ENCODE measurements around the gene GPD1L.
"Not testable (repeated sequence)": the region's sequence is repeated elsewhere in the genome, so short reads cannot be mapped to it uniquely, and the experiment has no call there.

Gene GPD1L

DNA sequence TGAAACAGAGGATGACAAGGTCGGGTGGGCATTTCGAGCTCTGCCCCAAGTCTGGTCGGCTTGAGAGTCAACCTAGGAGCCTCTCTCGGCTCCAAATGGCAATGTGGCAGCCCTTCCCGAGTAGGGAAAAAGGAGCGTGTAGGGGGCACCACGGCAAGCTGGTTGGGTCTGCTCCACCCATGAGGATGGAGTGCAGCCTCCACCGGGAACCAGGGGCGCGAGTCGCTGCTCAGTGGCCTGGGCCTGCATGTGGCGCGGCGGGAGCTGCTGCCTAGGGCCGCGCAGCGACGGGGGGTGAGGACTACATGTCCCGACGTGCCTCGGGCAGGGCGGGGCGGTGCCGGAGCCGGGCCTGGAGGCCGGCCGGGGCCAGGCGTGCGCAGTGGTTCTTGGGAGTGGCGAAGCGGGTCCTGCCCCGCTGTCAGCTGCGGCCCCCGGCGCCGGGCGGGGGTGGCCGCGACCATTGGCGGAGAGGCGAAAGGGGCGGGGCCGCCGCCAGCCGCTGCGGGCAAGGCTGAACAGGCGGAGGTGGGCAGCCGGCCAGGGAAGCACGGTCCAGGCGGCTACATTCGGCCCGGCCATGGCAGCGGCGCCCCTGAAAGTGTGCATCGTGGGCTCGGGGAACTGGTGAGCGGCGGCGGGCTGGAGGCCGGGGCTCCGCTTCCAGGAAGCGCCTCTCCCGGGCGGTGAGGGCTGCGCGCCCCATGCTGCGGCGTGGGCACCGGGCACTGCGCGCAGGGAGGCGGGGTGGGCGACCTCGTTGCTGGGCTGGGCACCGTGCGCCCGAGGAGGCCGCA is at the start of gene GPD1L:
GPD1L (plus strand) TSS at position 489 of the 797 bp plus-strand sequence; CDS start at position 581, 92 bp downstream.
- CTCF ChIA-PET = interaction anchor here (0.7 to 1.5 kb wide), 3 partner anchors 23 to 363 kb away, joined by 3 to 5 read pairs (median 3); no protein-coding TSS in a partner anchor
- POLR2A ChIA-PET = no interaction called here
- DNase-seq (ENCODE audit: extremely low spot score) = peak; percentile 96
- TF ChIP-seq, protein P1, sequence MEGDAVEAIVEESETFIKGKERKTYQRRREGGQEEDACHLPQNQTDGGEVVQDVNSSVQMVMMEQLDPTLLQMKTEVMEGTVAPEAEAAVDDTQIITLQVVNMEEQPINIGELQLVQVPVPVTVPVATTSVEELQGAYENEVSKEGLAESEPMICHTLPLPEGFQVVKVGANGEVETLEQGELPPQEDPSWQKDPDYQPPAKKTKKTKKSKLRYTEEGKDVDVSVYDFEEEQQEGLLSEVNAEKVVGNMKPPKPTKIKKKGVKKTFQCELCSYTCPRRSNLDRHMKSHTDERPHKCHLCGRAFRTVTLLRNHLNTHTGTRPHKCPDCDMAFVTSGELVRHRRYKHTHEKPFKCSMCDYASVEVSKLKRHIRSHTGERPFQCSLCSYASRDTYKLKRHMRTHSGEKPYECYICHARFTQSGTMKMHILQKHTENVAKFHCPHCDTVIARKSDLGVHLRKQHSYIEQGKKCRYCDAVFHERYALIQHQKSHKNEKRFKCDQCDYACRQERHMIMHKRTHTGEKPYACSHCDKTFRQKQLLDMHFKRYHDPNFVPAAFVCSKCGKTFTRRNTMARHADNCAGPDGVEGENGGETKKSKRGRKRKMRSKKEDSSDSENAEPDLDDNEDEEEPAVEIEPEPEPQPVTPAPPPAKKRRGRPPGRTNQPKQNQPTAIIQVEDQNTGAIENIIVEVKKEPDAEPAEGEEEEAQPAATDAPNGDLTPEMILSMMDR (IDR thresholded peaks at IDR 0.05; ENCODE audit: control extremely low read depth, extremely low read depth, low read depth, missing control alignments) = no peak

DNA sequence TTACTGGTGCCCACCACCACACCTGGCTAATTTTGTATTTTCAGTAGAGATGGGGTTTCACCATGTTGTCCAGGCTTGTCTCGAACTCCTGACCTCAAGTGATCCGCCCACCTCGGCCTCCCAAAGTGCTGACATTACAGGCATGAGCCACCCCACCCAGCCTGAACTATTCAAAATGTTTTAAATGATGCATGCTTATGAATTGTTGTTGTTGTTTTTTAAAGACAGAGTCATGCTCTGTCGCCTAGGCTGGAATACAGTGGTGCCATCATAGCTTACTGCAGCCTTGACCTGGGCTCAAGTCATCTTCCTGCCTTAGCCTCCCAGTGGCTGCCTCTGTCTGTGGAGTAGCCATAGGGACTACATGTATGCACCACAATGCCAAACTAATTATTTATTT is 48.0 kb upstream of the GPD1L start:
- DNase-seq (ENCODE audit: extremely low spot score); POLR2A ChIA-PET; CTCF ChIA-PET: not testable (repeated sequence)

DNA sequence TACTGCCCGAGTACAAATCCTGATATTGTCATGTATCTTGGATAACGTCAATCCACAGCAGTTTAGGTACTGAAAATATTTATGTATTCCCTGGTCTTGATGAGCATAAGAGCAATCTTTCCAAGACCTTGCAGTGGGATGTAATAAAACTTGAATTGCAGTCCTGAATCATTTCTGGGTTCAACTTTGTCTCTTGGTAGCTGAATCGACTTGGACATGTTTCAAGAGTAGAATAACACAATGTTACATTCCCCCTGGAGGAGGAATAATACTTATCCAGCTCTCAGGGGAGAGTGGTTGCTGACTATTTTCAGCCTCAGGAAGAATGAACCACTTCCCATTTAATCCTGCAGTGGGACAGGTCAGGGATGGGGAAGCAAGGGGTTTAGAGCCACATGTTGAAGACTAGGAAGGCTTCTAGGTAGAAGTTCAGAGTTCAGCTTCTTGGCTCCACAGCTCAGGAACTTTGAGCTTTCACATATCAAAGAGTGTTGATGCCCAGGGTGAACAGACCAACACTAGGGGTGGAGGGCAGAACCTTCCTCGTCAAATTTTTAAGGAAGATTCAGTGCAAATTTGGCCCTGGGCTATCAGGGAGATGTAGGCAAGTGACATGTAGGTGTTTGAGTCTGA is 43.4 kb upstream of the GPD1L start:
- ChIA-PET POLR2A (no interaction called here), CTCF (no interaction called here)
- TF ChIP-seq, protein P1 (IDR thresholded peaks at IDR 0.05; ENCODE audit: control extremely low read depth, extremely low read depth, low read depth, missing control alignments) = no peak
- DNase-seq (ENCODE audit: extremely low spot score) = no peak

DNA sequence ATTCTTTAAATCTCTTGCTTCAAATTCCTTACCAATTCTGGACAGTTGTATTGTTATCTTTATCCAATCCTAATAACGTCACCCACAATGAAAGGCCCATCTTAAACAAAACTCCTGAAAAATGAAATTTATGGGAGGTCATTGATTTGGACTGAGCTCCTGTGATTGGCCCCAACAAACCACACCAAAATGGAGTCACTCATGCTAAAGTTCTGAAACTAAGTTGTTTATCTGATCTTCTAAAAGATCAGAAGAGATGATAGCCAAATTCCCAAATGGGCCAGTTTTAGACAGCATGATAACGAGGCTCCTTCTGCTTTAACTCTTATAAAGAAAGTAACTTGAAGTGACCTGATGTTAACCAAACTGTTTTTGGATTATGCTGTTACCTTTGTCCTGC is 39.7 kb upstream of the GPD1L start:
- ChIA-PET POLR2A (no interaction called here), CTCF (no interaction called here)
- DNase-seq (ENCODE audit: extremely low spot score) = no peak
- TF ChIP-seq, protein P1 (IDR thresholded peaks at IDR 0.05; ENCODE audit: control extremely low read depth, extremely low read depth, low read depth, missing control alignments) = no peak

DNA sequence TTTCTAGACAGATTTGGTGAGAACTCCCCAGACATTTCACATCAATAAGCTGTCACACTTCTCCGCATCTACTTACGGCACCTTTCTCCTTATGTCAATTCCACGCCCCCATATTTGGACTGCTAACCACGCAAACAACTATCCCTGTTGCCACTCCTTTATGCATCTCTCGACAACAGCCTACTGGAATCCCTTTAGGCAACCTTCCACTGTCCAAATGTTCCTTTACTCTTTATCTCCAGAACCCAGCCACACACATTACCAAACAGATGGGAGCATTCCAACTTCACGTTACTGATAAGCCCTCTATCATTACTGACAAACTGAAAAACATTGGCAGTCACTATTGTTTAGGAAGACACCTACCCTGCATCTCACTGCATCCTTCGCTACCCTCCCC is 32.2 kb upstream of the GPD1L start:
- DNase-seq (ENCODE audit: extremely low spot score); CTCF ChIA-PET; POLR2A ChIA-PET: not testable (repeated sequence)

DNA sequence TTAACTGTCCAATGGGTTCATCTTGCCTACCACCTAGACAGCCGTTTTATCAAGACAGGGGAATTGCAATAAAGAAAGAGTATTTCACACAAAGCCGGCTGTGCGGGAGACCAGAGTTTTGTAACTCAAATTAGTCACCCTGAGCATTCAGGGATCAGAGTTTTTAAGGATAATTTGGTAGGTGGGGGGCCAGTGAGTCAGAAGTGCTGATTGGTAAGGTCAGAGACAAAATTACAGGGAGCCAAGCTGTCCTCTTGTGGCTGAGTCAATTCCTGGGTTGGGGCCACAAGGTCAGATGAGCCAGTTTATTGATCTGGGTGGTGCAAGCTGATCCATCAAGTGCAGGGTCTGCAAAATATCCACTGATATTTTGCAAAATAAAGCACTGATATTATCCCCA is 29.9 kb upstream of the GPD1L start:
- TF ChIP-seq, protein P1 (IDR thresholded peaks at IDR 0.05; ENCODE audit: control extremely low read depth, extremely low read depth, low read depth, missing control alignments) = no peak
- POLR2A ChIA-PET = no interaction called here
- CTCF ChIA-PET = no interaction called here
- DNase-seq (ENCODE audit: extremely low spot score) = no peak

DNA sequence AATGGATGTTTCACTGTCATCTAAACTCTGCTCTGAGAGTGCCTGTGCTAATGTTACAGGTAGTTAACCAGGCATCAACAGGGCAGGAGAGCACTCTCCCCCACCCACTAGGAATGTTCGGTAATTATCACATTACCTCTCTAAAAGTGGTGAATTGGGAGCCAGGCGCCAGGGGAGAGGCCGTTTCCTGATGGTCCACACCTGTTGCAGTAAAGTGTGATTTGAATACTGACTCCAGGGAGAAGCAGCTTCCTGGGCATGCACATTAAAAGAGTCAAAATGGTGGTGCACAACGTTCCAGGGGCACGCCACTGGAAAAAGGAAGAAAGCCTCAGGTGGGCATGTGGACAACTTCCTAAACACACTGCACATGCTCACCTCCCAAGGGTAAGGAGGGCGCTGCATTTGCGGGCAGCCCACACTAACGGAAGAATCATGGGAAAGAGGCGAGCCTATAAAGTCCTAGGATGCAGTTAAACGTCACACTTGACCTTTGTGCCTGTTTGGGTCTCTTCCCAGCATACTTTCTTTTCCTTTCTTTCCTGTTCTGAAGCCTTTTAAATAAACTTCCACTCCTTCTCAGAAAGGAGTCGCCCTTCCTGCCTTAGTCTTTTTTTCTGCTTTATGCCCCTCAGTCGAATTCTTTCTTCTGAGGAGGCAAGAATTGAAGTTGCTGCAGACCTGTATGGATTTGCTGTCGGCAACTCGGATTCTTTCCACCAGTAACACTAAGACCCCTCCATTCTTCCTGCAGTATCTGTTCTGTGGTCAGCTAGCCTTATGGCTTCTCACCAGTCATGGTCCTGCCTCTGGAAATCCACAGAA is 28.9 kb upstream of the GPD1L start:
- POLR2A ChIA-PET = no interaction called here
- CTCF ChIA-PET = no interaction called here
- TF ChIP-seq, protein P1 (IDR thresholded peaks at IDR 0.05; ENCODE audit: control extremely low read depth, extremely low read depth, low read depth, missing control alignments) = no peak
- no peak for DNase-seq (ENCODE audit: extremely low spot score)

Measured in GM10248 (cell line).